Right atrium auricular region (tissue), 2 donors: ENCODE measurements around the gene INCENP. TPM values are rescaled to one million over a fixed set of nuclear protein-coding genes. Genes with fewer than 3 reads are reported as not detected.

Source experiments
- DNase-seq: peaks from one replicate; pipeline ENCODE4 v3.0.0-alpha.2; 2019; ENCODE audit warnings: low spot score
- H3K27ac ChIP-seq, 2 donors: fragments of 200-600 bp; sonication (generic); 1 replicate in 1 of 2; 2 replicates in 1 of 2; pipeline ENCODE4 v1.5.1; 2016 to 2019
- H3K27me3 ChIP-seq, 2 donors: fragments of 200-600 bp; sonication (generic); one replicate each; pipeline versions ENCODE4 v1.5.1 to v1.6.0; 2017 to 2019
- H3K36me3 ChIP-seq: fragments of 200-600 bp; sonication (generic); one replicate; pipeline ENCODE4 v1.5.1; 2016
- H3K4me1 ChIP-seq, 2 donors: fragments of 200-600 bp; sonication (generic); one replicate each; pipeline versions ENCODE4 v1.5.1 to v1.6.0; 2017 to 2019
- H3K4me3 ChIP-seq, 2 donors: fragments of 200-600 bp; sonication (generic); 1 replicate in 1 of 2; 2 replicates in 1 of 2; pipeline ENCODE4 v1.5.1; 2017 to 2019; ENCODE audit warnings: mild to moderate bottlenecking in 1 of 2, moderate library complexity in 1 of 2
- H3K9me3 ChIP-seq, 2 donors: fragments of 200-600 bp; sonication (generic); one replicate each; pipeline ENCODE4 v1.5.1; 2019
- total RNA-seq, 2 donors: library from RNA; depleted of rRNA; stranded (reverse); fragments of >200 nt; gene quantifications; one replicate each; pipeline ENCODE4 v1.1.0, GENCODE V29; 2016
- TF ChIP-seq, protein P1 (sequence below), 2 donors: fragments of 200-600 bp; sonication (generic); IDR thresholded peaks; one replicate each; pipeline ENCODE4 v1.5.1; 2019; ENCODE audit warnings: antibody characterized with exemption in 2 of 2

INCENP gene
- total RNA-seq, 2 donors from 2014 or later, result 8.1 to 8.5 TPM

DNA sequence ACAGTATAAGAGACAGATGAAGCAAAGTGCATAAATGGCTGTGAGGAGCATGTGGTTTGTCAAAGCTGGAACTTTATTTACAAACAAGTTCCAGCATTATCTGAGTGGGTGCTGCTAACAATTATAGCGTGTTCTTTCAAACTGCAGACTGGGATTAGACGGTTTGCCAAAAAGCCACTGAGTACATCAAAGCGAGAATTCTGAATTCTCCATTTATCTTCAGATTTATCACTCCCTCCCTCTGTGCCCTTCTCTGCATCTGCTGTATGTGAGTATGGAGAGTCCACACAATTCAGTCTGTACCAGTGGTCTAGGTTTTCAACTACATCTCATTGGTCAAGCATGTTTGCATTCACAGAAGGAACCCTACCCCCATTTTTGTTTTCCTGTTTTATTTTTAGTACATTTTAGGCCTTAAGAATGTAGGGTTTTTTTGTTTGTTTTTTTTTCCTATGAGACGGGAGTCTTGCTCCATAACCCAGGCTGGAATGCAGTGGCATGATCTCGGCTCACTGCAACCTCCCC lies 18.1 kb upstream of the INCENP start:
- DNase-seq, result no peak
- peaks cover 0 to 17% of the 10 kb centered on the region in 2 donors for H3K4me1 ChIP-seq
- H3K36me3 ChIP-seq, result no peaks in the 10 kb centered on the region
- no peaks in the 10 kb centered on the region for H3K9me3 ChIP-seq
- peak overlapping the region; percentile 71 to 78 for H3K27ac ChIP-seq
- H3K4me3 ChIP-seq, result peak overlapping the region; percentile 12 to 21
- TF ChIP-seq, protein P1, sequence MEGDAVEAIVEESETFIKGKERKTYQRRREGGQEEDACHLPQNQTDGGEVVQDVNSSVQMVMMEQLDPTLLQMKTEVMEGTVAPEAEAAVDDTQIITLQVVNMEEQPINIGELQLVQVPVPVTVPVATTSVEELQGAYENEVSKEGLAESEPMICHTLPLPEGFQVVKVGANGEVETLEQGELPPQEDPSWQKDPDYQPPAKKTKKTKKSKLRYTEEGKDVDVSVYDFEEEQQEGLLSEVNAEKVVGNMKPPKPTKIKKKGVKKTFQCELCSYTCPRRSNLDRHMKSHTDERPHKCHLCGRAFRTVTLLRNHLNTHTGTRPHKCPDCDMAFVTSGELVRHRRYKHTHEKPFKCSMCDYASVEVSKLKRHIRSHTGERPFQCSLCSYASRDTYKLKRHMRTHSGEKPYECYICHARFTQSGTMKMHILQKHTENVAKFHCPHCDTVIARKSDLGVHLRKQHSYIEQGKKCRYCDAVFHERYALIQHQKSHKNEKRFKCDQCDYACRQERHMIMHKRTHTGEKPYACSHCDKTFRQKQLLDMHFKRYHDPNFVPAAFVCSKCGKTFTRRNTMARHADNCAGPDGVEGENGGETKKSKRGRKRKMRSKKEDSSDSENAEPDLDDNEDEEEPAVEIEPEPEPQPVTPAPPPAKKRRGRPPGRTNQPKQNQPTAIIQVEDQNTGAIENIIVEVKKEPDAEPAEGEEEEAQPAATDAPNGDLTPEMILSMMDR (IDR thresholded peaks at IDR 0.05), result no peak
- no peaks in the 10 kb centered on the region for H3K27me3 ChIP-seq

GRCh38 chr11:62108017-62108750 lies 15.6 kb upstream of the INCENP start:
- Histone ChIP-seq H3K4me3 (no peak overlapping the region), H3K27me3 (no peaks in the 10 kb centered on the region), H3K36me3 (no peaks in the 10 kb centered on the region), H3K9me3 (no peaks in the 10 kb centered on the region), H3K27ac (no peak overlapping the region), H3K4me1 (peaks cover 0 to 22% of the 10 kb centered on the region in 2 donors)
- TF ChIP-seq, protein P1 (IDR thresholded peaks at IDR 0.05), result peak; percentile 71 to 90
- DNase-seq, result no peak

- TF ChIP-seq, protein P1 (IDR thresholded peaks at IDR 0.05), result no peak
- Histone ChIP-seq H3K4me1 (peaks cover 0 to 22% of the 10 kb centered on the region in 2 donors), H3K27ac (no peak overlapping the region), H3K27me3 (no peaks in the 10 kb centered on the region), H3K9me3 (no peaks in the 10 kb centered on the region), H3K4me3 (no peak overlapping the region), H3K36me3 (no peaks in the 10 kb centered on the region)
- DNase-seq, result no peak
These were observed 14.8 kb upstream of the INCENP start for GRCh38 chr11:62108971-62109404.

- Histone ChIP-seq H3K27ac (no peak overlapping the region), H3K4me3 (no peak overlapping the region), H3K4me1 (peaks cover 0 to 5% of the 10 kb centered on the region in 2 donors), H3K9me3 (peaks cover 0 to 6% of the 10 kb centered on the region in 2 donors), H3K27me3 (no peaks in the 10 kb centered on the region), H3K36me3 (no peaks in the 10 kb centered on the region)
- no peak for DNase-seq
- TF ChIP-seq, protein P1 (IDR thresholded peaks at IDR 0.05), result no peak
These were observed 8.6 kb upstream of the INCENP start for GRCh38 chr11:62115085-62115694.

DNA sequence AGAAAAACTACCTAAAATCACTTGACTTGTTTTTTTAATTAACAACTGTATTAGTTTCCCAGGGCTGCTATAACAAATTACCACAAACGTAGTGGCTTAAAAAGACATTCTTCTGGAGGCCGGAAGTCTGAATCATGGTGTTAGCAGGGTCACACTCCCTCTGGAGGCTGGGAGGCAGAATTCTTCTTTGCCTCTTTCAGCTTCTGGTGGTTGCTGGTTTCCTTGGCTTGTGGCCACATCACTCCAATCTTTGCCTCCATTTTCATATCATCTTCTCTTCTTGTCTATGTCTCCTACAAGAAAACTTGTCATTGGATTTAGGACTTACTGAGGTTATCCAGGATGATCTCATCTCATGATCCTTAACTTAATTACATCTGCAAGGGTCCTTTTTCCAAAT lies 7.4 kb upstream of the INCENP start:
- Histone ChIP-seq H3K9me3 (peaks cover 0 to 6% of the 10 kb centered on the region in 2 donors), H3K27ac (no peak overlapping the region), H3K4me3 (no peak overlapping the region), H3K27me3 (no peaks in the 10 kb centered on the region), H3K36me3 (no peaks in the 10 kb centered on the region), H3K4me1 (peaks cover 0 to 5% of the 10 kb centered on the region in 2 donors)
- DNase-seq, result no peak
- TF ChIP-seq, protein P1 (IDR thresholded peaks at IDR 0.05), result no peak
